ENCODE measurements around the gene ROBO4. TPM values are rescaled to one million over a fixed set of nuclear protein-coding genes. Genes with fewer than 3 reads are reported as not detected.
A peak's percentile ranks its signal among the peaks of the same experiment; 100 is the strongest.

The ROBO4 gene
- total and polyA plus RNA-seq, 2 of the 13 experiments (the other 11 are each of a cell fraction or from before 2014, with no cell fraction given): 0.07 to 1.1 TPM

DNA sequence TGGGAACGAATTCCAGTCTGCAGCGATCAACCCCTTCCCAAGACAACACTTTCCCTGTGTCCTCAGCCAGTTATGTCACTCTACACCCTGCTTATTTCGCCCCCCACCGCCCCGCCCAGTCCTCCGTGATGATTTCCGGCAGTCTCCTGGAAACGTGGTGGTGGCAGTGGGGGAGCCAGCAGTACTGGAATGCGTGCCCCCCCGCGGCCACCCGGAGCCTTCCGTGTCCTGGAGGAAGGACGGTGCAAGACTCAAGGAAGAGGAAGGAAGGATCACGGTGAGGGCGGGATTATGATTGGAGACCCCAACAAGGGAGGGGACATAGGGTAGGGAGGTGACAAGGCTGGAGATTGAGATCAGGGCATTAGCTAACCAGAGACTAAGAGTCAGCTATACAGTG lies 28.3 kb downstream of the ROBO4 start:
- Histone ChIP-seq H3K4me3 (replicated peaks in 1 of 3; ENCODE audit: insufficient read depth in 1 of 3, low read depth in 2 of 3, low read length in 3 of 3) (no peak overlapping the region), H3K27ac (ENCODE audit: extremely low read length, insufficient read depth, low read length) (no peak overlapping the region), H3K79me2 (ENCODE audit: insufficient read depth, low read length) (no peaks in the 10 kb centered on the region), H4K20me1 (ENCODE audit: insufficient read depth, low read length) (no peaks in the 10 kb centered on the region), H3K4me1 (ENCODE audit: insufficient read depth, low read length) (peaks cover 22% of the 10 kb centered on the region), H3K9ac (ENCODE audit: insufficient read depth, low read depth, low read length) (no peak overlapping the region), H3K4me2 (ENCODE audit: low read depth, low read length) (peak overlapping the region; percentile 38; the same call in 1 of the 2 replicates), H3K27me3 (ENCODE audit: control insufficient read depth in 1 of 2, insufficient read depth in 2 of 2, low read length in 2 of 2) (peaks cover 14 to 77% of the 10 kb centered on the region in 2 experiments; a peak in 4 of 5 replicates), H3K36me3 (replicated peaks in 1 of 2; ENCODE audit: control insufficient read depth in 1 of 2, insufficient read depth in 2 of 2, low read length in 2 of 2) (no peaks in the 10 kb centered on the region), H3K9me3 (ENCODE audit: low read length) (no peaks in the 10 kb centered on the region), H2AFZ (ENCODE audit: low read length) (no peak overlapping the region)
- in situ Hi-C loops (cut with HindIII; ENCODE audit: extremely low pct_ligation_motif_present, low pct_unique_long_range_greater_than_20kb): loop anchor here (10.0 kb wide), 3 partner anchors 195 to 465 kb away; partner anchors contain the start of genes SIAE and SPA17
- DNase-seq (ENCODE audit: low spot score): no peak
- intact Hi-C loops (cut with micrococcal nuclease; ENCODE audit: unreplicated experiment): no loop called here
- no TSS peak for BruUV-seq (replicated peaks)
- ChIA-PET POLR2A (no interaction called here), CTCF (ENCODE audit: low intra/inter-chr PET ratio, low total read pairs) (no interaction called here)
- WGBS (ENCODE audit: low lambda C conversion rate): 35% methylated on average over 16 of the region's 16 CpGs
- no peak for ATAC-seq
- no peak for FAIRE-seq
- no peak for TF ChIP-seq ZNF468 (CRISPR knock-in tag; IDR thresholded peaks at IDR 0.05)
- TF ChIP-seq, protein P1, sequence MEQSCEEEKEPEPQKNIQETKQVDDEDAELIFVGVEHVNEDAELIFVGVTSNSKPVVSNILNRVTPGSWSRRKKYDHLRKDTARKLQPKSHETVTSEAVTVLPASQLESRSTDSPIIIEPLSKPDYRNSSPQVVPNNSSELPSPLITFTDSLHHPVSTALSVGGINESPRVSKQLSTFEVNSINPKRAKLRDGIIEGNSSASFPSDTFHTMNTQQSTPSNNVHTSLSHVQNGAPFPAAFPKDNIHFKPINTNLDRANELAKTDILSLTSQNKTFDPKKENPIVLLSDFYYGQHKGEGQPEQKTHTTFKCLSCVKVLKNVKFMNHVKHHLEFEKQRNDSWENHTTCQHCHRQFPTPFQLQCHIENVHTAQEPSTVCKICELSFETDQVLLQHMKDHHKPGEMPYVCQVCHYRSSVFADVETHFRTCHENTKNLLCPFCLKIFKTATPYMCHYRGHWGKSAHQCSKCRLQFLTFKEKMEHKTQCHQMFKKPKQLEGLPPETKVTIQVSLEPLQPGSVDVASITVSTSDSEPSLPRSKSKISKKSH (CRISPR knock-in tag; IDR thresholded peaks at IDR 0.05; ENCODE audit: borderline replicate concordance): no peak
- TF ChIP-seq, protein P2, sequence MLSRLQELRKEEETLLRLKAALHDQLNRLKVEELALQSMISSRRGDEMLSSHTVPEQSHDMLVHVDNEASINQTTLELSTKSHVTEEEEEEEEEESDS (CRISPR knock-in tag; IDR thresholded peaks at IDR 0.05; ENCODE audit: borderline replicate concordance): no peak
- TF ChIP-seq ZNF24 (IDR thresholded peaks at IDR 0.05): no peak
- no peak for TF ChIP-seq ZNF367 (CRISPR knock-in tag; IDR thresholded peaks at IDR 0.05; ENCODE audit: borderline replicate concordance)
- no peak for TF ChIP-seq MAF1 (CRISPR knock-in tag; IDR thresholded peaks at IDR 0.05; ENCODE audit: borderline replicate concordance)
- TF ChIP-seq ZNF33B (CRISPR knock-in tag; IDR thresholded peaks at IDR 0.05): no peak
- TF ChIP-seq, protein P3, sequence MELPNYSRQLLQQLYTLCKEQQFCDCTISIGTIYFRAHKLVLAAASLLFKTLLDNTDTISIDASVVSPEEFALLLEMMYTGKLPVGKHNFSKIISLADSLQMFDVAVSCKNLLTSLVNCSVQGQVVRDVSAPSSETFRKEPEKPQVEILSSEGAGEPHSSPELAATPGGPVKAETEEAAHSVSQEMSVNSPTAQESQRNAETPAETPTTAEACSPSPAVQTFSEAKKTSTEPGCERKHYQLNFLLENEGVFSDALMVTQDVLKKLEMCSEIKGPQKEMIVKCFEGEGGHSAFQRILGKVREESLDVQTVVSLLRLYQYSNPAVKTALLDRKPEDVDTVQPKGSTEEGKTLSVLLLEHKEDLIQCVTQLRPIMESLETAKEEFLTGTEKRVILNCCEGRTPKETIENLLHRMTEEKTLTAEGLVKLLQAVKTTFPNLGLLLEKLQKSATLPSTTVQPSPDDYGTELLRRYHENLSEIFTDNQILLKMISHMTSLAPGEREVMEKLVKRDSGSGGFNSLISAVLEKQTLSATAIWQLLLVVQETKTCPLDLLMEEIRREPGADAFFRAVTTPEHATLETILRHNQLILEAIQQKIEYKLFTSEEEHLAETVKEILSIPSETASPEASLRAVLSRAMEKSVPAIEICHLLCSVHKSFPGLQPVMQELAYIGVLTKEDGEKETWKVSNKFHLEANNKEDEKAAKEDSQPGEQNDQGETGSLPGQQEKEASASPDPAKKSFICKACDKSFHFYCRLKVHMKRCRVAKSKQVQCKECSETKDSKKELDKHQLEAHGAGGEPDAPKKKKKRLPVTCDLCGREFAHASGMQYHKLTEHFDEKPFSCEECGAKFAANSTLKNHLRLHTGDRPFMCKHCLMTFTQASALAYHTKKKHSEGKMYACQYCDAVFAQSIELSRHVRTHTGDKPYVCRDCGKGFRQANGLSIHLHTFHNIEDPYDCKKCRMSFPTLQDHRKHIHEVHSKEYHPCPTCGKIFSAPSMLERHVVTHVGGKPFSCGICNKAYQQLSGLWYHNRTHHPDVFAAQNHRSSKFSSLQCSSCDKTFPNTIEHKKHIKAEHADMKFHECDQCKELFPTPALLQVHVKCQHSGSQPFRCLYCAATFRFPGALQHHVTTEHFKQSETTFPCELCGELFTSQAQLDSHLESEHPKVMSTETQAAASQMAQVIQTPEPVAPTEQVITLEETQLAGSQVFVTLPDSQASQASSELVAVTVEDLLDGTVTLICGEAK (IDR thresholded peaks at IDR 0.05): no peak
- TF ChIP-seq, protein P3 (CRISPR knock-in tag; IDR thresholded peaks at IDR 0.05): no peak
- TF ChIP-seq, protein P4, sequence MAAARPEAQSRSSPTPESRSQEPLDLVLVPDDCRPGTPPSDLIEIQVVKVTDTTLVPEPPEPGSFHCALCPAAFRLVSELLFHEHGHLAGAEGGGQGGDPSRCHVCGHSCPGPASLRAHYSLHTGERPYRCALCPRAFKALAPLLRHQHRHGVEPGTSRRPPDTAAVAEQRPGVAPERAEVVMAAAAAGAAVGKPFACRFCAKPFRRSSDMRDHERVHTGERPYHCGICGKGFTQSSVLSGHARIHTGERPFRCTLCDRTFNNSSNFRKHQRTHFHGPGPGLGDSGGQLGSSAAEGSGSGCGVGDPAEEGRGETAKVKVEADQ (CRISPR knock-in tag; IDR thresholded peaks at IDR 0.05; ENCODE audit: borderline replicate concordance): no peak
- no peak for TF ChIP-seq SAFB2 (CRISPR knock-in tag; IDR thresholded peaks at IDR 0.05; ENCODE audit: borderline replicate concordance, low read depth)
- TF ChIP-seq SMARCC2 (IDR thresholded peaks at IDR 0.05): no peak

Data from HepG2 (cell line).